HUES48 (cell line): Measurements from ENCODE around the gene CPED1.
A peak's percentile ranks its signal among the peaks of the same experiment; 100 is the strongest.

ENCODE experiments used
- H3K27ac ChIP-seq: one replicate; pipeline ENCODE4 v1.7.0; 2013; ENCODE audit warnings: low read depth, low read length, inconsistent platforms
- H3K27me3 ChIP-seq: 2 replicates; pipeline ENCODE4 v1.6.1; 2013; ENCODE audit warnings: mild to moderate bottlenecking, low read length; ENCODE audit not compliant: control insufficient read depth, insufficient read depth
- H3K36me3 ChIP-seq: 2 replicates; pipeline ENCODE4 v1.6.1; 2013; ENCODE audit warnings: low read length; ENCODE audit not compliant: control insufficient read depth, insufficient read depth
- H3K4me1 ChIP-seq: 2 replicates; pipeline ENCODE4 v1.6.1; 2013; ENCODE audit warnings: mild to moderate bottlenecking, low read length; ENCODE audit not compliant: control insufficient read depth, insufficient read depth
- H3K4me3 ChIP-seq: 2 replicates; pipeline ENCODE4 v1.5.1; 2013; ENCODE audit warnings: mild to moderate bottlenecking, low read depth, low read length
- H3K9ac ChIP-seq: 2 replicates; pipeline ENCODE4 v1.6.1; 2013; ENCODE audit warnings: mild to moderate bottlenecking, low read depth, low read length, moderate library complexity
- H3K9me3 ChIP-seq: 2 replicates; pipeline ENCODE4 v1.6.1; 2013; ENCODE audit warnings: low read length; ENCODE audit not compliant: control insufficient read depth, insufficient read depth

The CPED1 gene

GRCh38 chr7:120988591-120989256 lies at the start of gene CPED1:
Gene CPED1, plus strand, starts transcription at chr7:120988711. Its CDS starts 911 bp downstream, at chr7:120989622.
- Histone ChIP-seq H3K4me3 (peak within 1 kb of the TSS; percentile 53), H3K27ac (no peak within 1 kb of the TSS), H3K9me3 (no peaks in the 10 kb centered on the region), H3K36me3 (no peaks in the 10 kb centered on the region), H3K27me3 (peaks cover 22% of the 10 kb centered on the region), H3K9ac (no peak within 1 kb of the TSS), H3K4me1 (peaks cover 13% of the 10 kb centered on the region)

- Histone ChIP-seq H3K9me3 (no peaks in the 10 kb centered on the region), H3K9ac (no peak overlapping the region), H3K27ac (no peak overlapping the region), H3K36me3 (no peaks in the 10 kb centered on the region), H3K4me1 (no peaks in the 10 kb centered on the region), H3K4me3 (no peak overlapping the region), H3K27me3 (no peaks in the 10 kb centered on the region)
Observed at GRCh38 chr7:120939345-120939744, 49.2 kb upstream of the CPED1 start.

GRCh38 chr7:120941064-120941463 lies 47.4 kb upstream of the CPED1 start:
- H3K4me3 ChIP-seq = no peak overlapping the region

GRCh38 chr7:120941856-120942255 lies 46.7 kb upstream of the CPED1 start:
- no peak overlapping the region for H3K4me3 ChIP-seq
- no peaks in the 10 kb centered on the region for H3K27me3 ChIP-seq
- no peaks in the 10 kb centered on the region for H3K9me3 ChIP-seq
- H3K4me1 ChIP-seq = no peaks in the 10 kb centered on the region
- no peak overlapping the region for H3K9ac ChIP-seq
- no peaks in the 10 kb centered on the region for H3K36me3 ChIP-seq
- no peak overlapping the region for H3K27ac ChIP-seq

More at GRCh38 chr7:120941064-120941463, 47.4 kb upstream of the CPED1 start:
- Histone ChIP-seq H3K9me3 (no peaks in the 10 kb centered on the region), H3K4me1 (no peaks in the 10 kb centered on the region), H3K27ac (no peak overlapping the region), H3K9ac (no peak overlapping the region), H3K27me3 (no peaks in the 10 kb centered on the region), H3K36me3 (no peaks in the 10 kb centered on the region)

GRCh38 chr7:120942861-120943260 lies 45.6 kb upstream of the CPED1 start:
- no peaks in the 10 kb centered on the region for H3K36me3 ChIP-seq
- no peaks in the 10 kb centered on the region for H3K9me3 ChIP-seq
- H3K4me1 ChIP-seq = no peaks in the 10 kb centered on the region
- no peak overlapping the region for H3K4me3 ChIP-seq
- no peaks in the 10 kb centered on the region for H3K27me3 ChIP-seq
- no peak overlapping the region for H3K27ac ChIP-seq
- H3K9ac ChIP-seq = no peak overlapping the region

GRCh38 chr7:120944826-120945562 lies 43.5 kb upstream of the CPED1 start:
- H3K9ac ChIP-seq = no peak overlapping the region
- no peak overlapping the region for H3K27ac ChIP-seq
- no peaks in the 10 kb centered on the region for H3K36me3 ChIP-seq
- peaks cover 5% of the 10 kb centered on the region; the same call in 1 of the 2 replicates for H3K4me1 ChIP-seq
- H3K9me3 ChIP-seq = no peaks in the 10 kb centered on the region
- no peaks in the 10 kb centered on the region for H3K27me3 ChIP-seq
- no peak overlapping the region for H3K4me3 ChIP-seq

- H3K27me3 ChIP-seq = no peaks in the 10 kb centered on the region
- no peak overlapping the region for H3K9ac ChIP-seq
- H3K4me3 ChIP-seq = no peak overlapping the region
- peaks cover 11% of the 10 kb centered on the region; the same call in 1 of the 2 replicates for H3K4me1 ChIP-seq
- peaks cover 8% of the 10 kb centered on the region for H3K36me3 ChIP-seq
- H3K27ac ChIP-seq = no peak overlapping the region
- H3K9me3 ChIP-seq = no peaks in the 10 kb centered on the region
Observed at GRCh38 chr7:120947980-120948379, 40.5 kb upstream of the CPED1 start.

GRCh38 chr7:120949393-120949911 lies 39.1 kb upstream of the CPED1 start:
- Histone ChIP-seq H3K27ac (no peak overlapping the region), H3K4me3 (peak overlapping the region; percentile 92), H3K9me3 (no peaks in the 10 kb centered on the region), H3K9ac (peak overlapping the region; percentile 79; the same call in 1 of the 2 replicates), H3K36me3 (peaks cover 23% of the 10 kb centered on the region), H3K4me1 (peaks cover 11% of the 10 kb centered on the region; the same call in 1 of the 2 replicates), H3K27me3 (no peaks in the 10 kb centered on the region)

GRCh38 chr7:120949998-120950538 lies 38.4 kb upstream of the CPED1 start:
- peaks cover 29% of the 10 kb centered on the region for H3K36me3 ChIP-seq
- peaks cover 11% of the 10 kb centered on the region; the same call in 1 of the 2 replicates for H3K4me1 ChIP-seq
- peak overlapping the region; percentile 79 for H3K9ac ChIP-seq
- H3K4me3 ChIP-seq = peak overlapping the region; percentile 92
- no peaks in the 10 kb centered on the region for H3K9me3 ChIP-seq
- H3K27ac ChIP-seq = peak overlapping the region; percentile 78
- H3K27me3 ChIP-seq = no peaks in the 10 kb centered on the region

- peak within 1 kb of the TSS; percentile 97 for H3K9ac ChIP-seq
- H3K4me1 ChIP-seq = peaks cover 11% of the 10 kb centered on the region; the same call in 1 of the 2 replicates
- H3K4me3 ChIP-seq = peak within 1 kb of the TSS; percentile 92
- peaks cover 35% of the 10 kb centered on the region for H3K36me3 ChIP-seq
- H3K27me3 ChIP-seq = no peaks in the 10 kb centered on the region
- H3K9me3 ChIP-seq = no peaks in the 10 kb centered on the region
- H3K27ac ChIP-seq = peak within 1 kb of the TSS; percentile 97
Observed at GRCh38 chr7:120950539-120951308, 37.8 kb upstream of the CPED1 start, which contains the start of gene ING3. Gene ING3, plus strand, starts transcription at chr7:120950777. Its CDS starts 120 bp downstream, at chr7:120950897.
